Measurements from ENCODE around the gene GPR18.

The GPR18 gene

GRCh38 chr13:99221567-99222239 is 36.5 kb downstream of the GPR18 start:
- H3K4me3 ChIP-seq (ENCODE audit: low read depth, low read length), result no peak overlapping the region
- ChIA-PET POLR2A (no interaction called here), CTCF (no interaction called here)
- DNase-seq (ENCODE audit: low read depth, low spot score), result no peak
- no peak for TF ChIP-seq CTCF (IDR thresholded peaks at IDR 0.05; ENCODE audit: insufficient read depth, low read length, missing control alignments)

DNA sequence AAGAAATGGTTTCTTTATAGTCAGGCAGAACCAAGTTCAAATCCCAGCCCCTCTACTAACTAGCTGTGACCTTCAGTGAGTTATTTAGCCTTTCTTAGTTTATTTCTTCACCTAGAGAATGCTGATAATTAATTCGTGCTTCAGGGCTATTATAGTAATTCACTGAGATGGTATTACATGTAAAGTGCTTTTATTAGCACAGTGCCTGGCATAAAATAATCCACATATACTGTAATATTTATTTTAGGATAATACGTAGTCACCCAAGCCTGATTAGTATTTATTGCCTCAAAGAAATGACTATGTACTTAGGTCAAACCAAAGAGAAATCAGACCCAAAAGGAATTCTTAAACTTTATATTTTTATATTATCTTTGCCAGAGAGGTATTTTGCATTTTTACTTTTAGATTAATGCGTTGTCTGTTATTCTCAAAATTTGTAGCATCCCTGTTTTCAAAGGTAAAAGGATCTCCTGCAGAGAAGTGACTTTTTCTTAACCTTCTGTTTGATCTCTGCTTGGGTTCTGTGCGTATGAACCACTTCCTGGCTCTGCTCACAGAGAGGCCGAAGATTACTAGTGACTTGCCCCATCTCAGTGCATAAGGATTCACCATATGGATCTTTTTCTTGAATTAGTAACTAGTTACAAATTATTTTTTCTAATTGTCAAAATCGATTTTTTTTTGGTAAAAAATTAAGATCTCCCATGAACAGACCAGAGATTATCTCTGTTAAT is 37.8 kb downstream of the GPR18 start:
- POLR2A ChIA-PET, result no interaction called here

DNA sequence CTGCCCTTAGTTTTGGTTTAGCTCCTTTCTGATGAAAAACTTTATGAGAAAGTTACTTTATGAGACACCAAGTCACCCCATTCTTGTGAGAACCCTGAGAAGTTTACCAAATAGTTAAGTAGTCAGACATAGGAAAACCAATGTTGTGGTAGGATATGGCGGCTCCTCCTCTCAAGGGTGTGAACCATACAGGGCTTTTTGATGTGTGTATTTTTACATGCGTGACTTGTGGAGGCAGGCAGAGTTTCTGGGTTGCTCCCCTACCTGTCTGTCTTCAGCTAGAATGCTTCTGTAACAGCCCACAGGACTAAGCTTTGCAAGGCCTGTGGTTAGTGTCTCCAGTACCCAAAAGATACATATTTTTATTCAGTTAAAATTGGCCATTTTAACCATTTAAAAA is 39.2 kb downstream of the GPR18 start:
- TF ChIP-seq CTCF (IDR thresholded peaks at IDR 0.05; ENCODE audit: insufficient read depth, low read length, missing control alignments), result no peak
- ChIA-PET CTCF (interaction anchor here (0.9 to 1.5 kb wide), 2 partner anchors 18 kb away, joined by 3 to 4 read pairs; partner anchors contain the start of gene UBAC2), POLR2A (no interaction called here)
- H3K4me3 ChIP-seq (ENCODE audit: low read depth, low read length), result no peak overlapping the region
- no peak for DNase-seq (ENCODE audit: low read depth, low spot score)

More for the DNA sequence above, 37.8 kb downstream of the GPR18 start:
- CTCF ChIA-PET, result no interaction called here
- DNase-seq (ENCODE audit: low read depth, low spot score), result no peak
- TF ChIP-seq CTCF (IDR thresholded peaks at IDR 0.05; ENCODE audit: insufficient read depth, low read length, missing control alignments), result no peak
- H3K4me3 ChIP-seq (ENCODE audit: low read depth, low read length), result no peak overlapping the region

DNA sequence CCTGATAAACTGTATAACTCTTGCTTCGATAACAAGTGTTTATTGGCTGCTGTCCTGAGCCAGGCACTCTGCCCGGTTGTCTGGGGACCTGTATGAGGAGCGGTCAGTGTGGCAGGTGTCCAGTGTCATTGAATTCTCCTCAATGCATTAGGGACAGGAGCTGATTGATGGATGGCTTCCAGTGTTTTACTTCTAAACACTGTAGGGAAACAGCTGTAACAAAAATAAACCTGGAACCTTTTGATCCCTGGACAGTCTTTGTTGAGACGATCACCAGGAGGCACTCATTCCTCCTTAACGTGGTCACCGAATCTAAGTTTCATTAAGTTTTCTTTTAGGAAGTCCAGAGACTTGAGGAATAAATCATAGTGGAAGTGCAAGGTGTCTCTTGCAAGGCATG is 39.6 kb downstream of the GPR18 start:
- POLR2A ChIA-PET, result no interaction called here
- DNase-seq (ENCODE audit: low read depth, low spot score), result no peak
- no peak overlapping the region for H3K4me3 ChIP-seq (ENCODE audit: low read depth, low read length)
- TF ChIP-seq CTCF (IDR thresholded peaks at IDR 0.05; ENCODE audit: insufficient read depth, low read length, missing control alignments), result no peak
- CTCF ChIA-PET, result interaction anchor here (0.9 to 1.5 kb wide), 2 partner anchors 17 to 18 kb away, joined by 3 to 4 read pairs; partner anchors contain the start of gene UBAC2

DNA sequence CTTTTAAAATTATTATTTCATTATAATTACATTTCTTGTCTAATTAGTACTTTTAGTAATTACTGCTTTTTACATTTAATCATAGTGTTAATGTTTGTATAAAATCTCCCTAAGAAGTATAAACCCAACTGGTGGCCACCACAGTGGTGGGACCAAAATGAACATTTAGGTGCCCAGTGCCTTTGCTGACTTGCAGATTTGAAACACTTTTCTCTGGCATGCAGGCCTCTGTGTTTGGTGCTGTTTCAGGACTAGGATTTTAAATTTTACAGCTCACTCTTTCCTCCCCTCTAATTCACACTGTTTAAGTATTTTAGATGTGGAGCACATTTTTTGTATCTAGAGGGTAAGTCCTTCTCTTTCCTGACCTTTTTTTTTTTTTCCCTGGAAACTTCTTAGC is 40.1 kb downstream of the GPR18 start:
- TF ChIP-seq CTCF (IDR thresholded peaks at IDR 0.05; ENCODE audit: insufficient read depth, low read length, missing control alignments), result no peak
- DNase-seq (ENCODE audit: low read depth, low spot score), result no peak
- ChIA-PET CTCF (interaction anchor here (0.9 to 1.5 kb wide), 2 partner anchors 17 to 18 kb away, joined by 3 to 4 read pairs; partner anchors contain the start of gene UBAC2), POLR2A (no interaction called here)
- H3K4me3 ChIP-seq (ENCODE audit: low read depth, low read length), result no peak overlapping the region

DNA sequence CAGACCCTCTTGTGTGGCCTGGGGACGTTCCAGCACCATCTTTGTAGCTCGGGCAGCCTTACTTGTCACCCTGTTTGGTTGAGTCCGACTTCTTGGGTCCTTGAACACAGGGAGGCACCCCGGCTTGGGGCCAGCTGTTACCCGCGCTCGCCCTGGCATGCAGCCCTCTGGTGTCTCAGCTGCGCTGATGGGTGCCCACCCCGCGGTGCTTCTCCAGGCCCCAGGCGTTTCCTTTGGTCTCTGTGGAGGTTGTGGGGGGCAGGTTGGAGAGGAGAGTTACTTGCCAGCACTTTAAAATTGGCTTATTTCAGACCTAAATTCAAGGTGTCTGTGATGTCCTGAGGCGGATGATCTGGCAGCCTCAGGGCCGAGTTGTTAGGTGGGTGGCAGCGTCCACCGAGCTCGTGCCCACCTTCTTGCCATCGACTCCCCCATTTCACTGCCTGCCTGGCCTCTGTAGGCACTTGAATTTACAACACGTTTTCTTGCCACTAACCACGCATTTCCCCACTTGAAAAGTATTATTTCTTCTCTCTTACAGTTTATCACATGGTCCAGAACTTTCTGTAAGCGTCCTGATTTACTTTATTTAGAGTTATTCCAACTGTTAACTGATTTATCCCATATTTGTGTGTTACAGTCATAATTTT is 40.6 kb downstream of the GPR18 start:
- no peak overlapping the region for H3K4me3 ChIP-seq (ENCODE audit: low read depth, low read length)
- ChIA-PET CTCF (no interaction called here), POLR2A (no interaction called here)
- TF ChIP-seq CTCF (IDR thresholded peaks at IDR 0.05; ENCODE audit: insufficient read depth, low read length, missing control alignments), result no peak
- no peak for DNase-seq (ENCODE audit: low read depth, low spot score)

Measured in AG04449 (cell line).